ENCODE results near the gene COP1. TPM values are rescaled to one million over a fixed set of nuclear protein-coding genes. Genes with fewer than 3 reads are reported as not detected.

Gene COP1
- total RNA-seq, 1 experiment from 2014 or later, result 33.1 TPM

- Histone ChIP-seq H3K79me2 (ENCODE audit: insufficient read depth, low read length) (no peaks in the 10 kb centered on the region), H3K4me1 (ENCODE audit: control insufficient read depth in 1 of 2, insufficient read depth in 2 of 2, low read length in 2 of 2) (no peaks in the 10 kb centered on the region), H3K9me2 (ENCODE audit: insufficient read depth) (no peaks in the 10 kb centered on the region), H2AFZ (ENCODE audit: low read depth, low read length, poor library complexity, severe bottlenecking) (no peak overlapping the region), H3K27me3 (ENCODE audit: insufficient read depth, low read length) (no peaks in the 10 kb centered on the region), H3K4me2 (ENCODE audit: low read length) (no peak overlapping the region), H4K20me1 (ENCODE audit: insufficient read depth) (no peaks in the 10 kb centered on the region), H3K4me3 (replicated peaks in 1 of 2; ENCODE audit: low read depth in 1 of 2, low read length in 2 of 2) (no peak overlapping the region), H3K9me3 (ENCODE audit: control insufficient read depth in 1 of 2, insufficient read depth in 1 of 2, low read depth in 1 of 2, low read length in 2 of 2) (no peaks in the 10 kb centered on the region), H3K9ac (ENCODE audit: low read length) (no peak overlapping the region), H3K36me3 (ENCODE audit: control insufficient read depth in 1 of 2, insufficient read depth in 2 of 2, low read length in 2 of 2) (no peaks in the 10 kb centered on the region), H3K27ac (ENCODE audit: low read depth, low read length) (no peak overlapping the region)
- POLR2A ChIA-PET, result no interaction called here
- CTCF ChIA-PET, result no interaction called here
- intact Hi-C loops (cut with micrococcal nuclease), result no loop called here
- no peak for ATAC-seq
- no TSS peak for BruUV-seq (replicated peaks)
- no peak for TF ChIP-seq ZBTB33 (IDR thresholded peaks at IDR 0.05; ENCODE audit: extremely low read depth, insufficient replicate concordance, low read length)
- no peak for TF ChIP-seq ELF1 (IDR thresholded peaks at IDR 0.05; ENCODE audit: borderline replicate concordance, low read depth)
- TF ChIP-seq ZNF274 (IDR thresholded peaks at IDR 0.05; ENCODE audit: low read depth, low read length), result no peak
- TF ChIP-seq JUND (IDR thresholded peaks at IDR 0.05), result no peak
- TF ChIP-seq CBX3 (IDR thresholded peaks at IDR 0.05; ENCODE audit: low read depth), result no peak
- no peak for TF ChIP-seq CEBPB (IDR thresholded peaks at IDR 0.05; ENCODE audit: low read depth)
- RAD21 ChIA-PET (ENCODE audit: low non-redundant PET in 1 of 2, low total read pairs in 2 of 2, uncharacterized antibody in 2 of 2, unreplicated experiment in 2 of 2), result no interaction called here
- no peak for DNase-seq (ENCODE audit: low read depth, low spot score)
Measured at GRCh38 chr1:175919001-175919400, 288.1 kb downstream of the COP1 start.

- BruUV-seq (replicated peaks), result no TSS peak
- H2AFZ ChIP-seq (ENCODE audit: low read depth, low read length, poor library complexity, severe bottlenecking), result no peak overlapping the region
- no peaks in the 10 kb centered on the region for H3K36me3 ChIP-seq (ENCODE audit: control insufficient read depth in 1 of 2, insufficient read depth in 2 of 2, low read length in 2 of 2)
- H3K4me2 ChIP-seq (ENCODE audit: low read length), result no peak overlapping the region
- RAD21 ChIA-PET (ENCODE audit: low non-redundant PET in 1 of 2, low total read pairs in 2 of 2, uncharacterized antibody in 2 of 2, unreplicated experiment in 2 of 2), result no interaction called here
- no peak overlapping the region for H3K27ac ChIP-seq (ENCODE audit: low read depth, low read length)
- CTCF ChIA-PET, result no interaction called here
- DNase-seq (ENCODE audit: low read depth, low spot score) (no peak), ATAC-seq (no peak)
- no peaks in the 10 kb centered on the region for H3K27me3 ChIP-seq (ENCODE audit: insufficient read depth, low read length)
- no peak overlapping the region for H3K9ac ChIP-seq (ENCODE audit: low read length)
- intact Hi-C loops (cut with micrococcal nuclease), result no loop called here
- H3K9me3 ChIP-seq (ENCODE audit: control insufficient read depth in 1 of 2, insufficient read depth in 1 of 2, low read depth in 1 of 2, low read length in 2 of 2), result no peaks in the 10 kb centered on the region
- no peaks in the 10 kb centered on the region for H3K4me1 ChIP-seq (ENCODE audit: control insufficient read depth in 1 of 2, insufficient read depth in 2 of 2, low read length in 2 of 2)
- H3K79me2 ChIP-seq (ENCODE audit: insufficient read depth, low read length), result no peaks in the 10 kb centered on the region
- H3K9me2 ChIP-seq (ENCODE audit: insufficient read depth), result no peaks in the 10 kb centered on the region
- no peak overlapping the region for H3K4me3 ChIP-seq (replicated peaks in 1 of 2; ENCODE audit: low read depth in 1 of 2, low read length in 2 of 2)
- H4K20me1 ChIP-seq (ENCODE audit: insufficient read depth), result no peaks in the 10 kb centered on the region
- POLR2A ChIA-PET, result no interaction called here
- TF ChIP-seq YY1 (IDR thresholded peaks at IDR 0.05; ENCODE audit: extremely low read depth, insufficient replicate concordance, low read depth, low read length), result no peak
- TF ChIP-seq RAD21 (IDR thresholded peaks at IDR 0.05; ENCODE audit: low read depth), result no peak
- no peak for TF ChIP-seq ZBTB33 (IDR thresholded peaks at IDR 0.05; ENCODE audit: extremely low read depth, insufficient replicate concordance, low read length)
- no peak for TF ChIP-seq REST (IDR thresholded peaks at IDR 0.05; ENCODE audit: low read depth)
- TF ChIP-seq ELF1 (IDR thresholded peaks at IDR 0.05; ENCODE audit: borderline replicate concordance, low read depth), result no peak
- TF ChIP-seq EGR1 (IDR thresholded peaks at IDR 0.05; ENCODE audit: low read depth), result no peak
- no peak for TF ChIP-seq SIN3A (IDR thresholded peaks at IDR 0.05; ENCODE audit: low read depth)
- TF ChIP-seq SP1 (IDR thresholded peaks at IDR 0.05; ENCODE audit: low read depth), result no peak
- no peak for TF ChIP-seq SRF (IDR thresholded peaks at IDR 0.05; ENCODE audit: low read depth)
- TF ChIP-seq POLR2A (IDR thresholded peaks at IDR 0.05; ENCODE audit: borderline replicate concordance, extremely low read depth, insufficient read depth, insufficient read length), result no peak
- no peak for TF ChIP-seq ZFX (IDR thresholded peaks at IDR 0.05)
- no peak for TF ChIP-seq ZNF274 (IDR thresholded peaks at IDR 0.05; ENCODE audit: low read depth, low read length)
Measured at GRCh38 chr1:175918364-175918801, 288.7 kb downstream of the COP1 start.

Measured in HCT116 (cell line).